Stimulated activated naive B cell treated with anti-CD40 and anti-IgM and Interleukin-4, amounts not matched to agents 10 μg/mL and 1 μg/mL and 100 μg/mL, for 72 hours (primary cell): ENCODE results near the gene UBE2D2.
"Not testable (repeated sequence)": the region's sequence is repeated elsewhere in the genome, so short reads cannot be mapped to it uniquely, and the experiment has no call there.

Experiments
- ATAC-seq, 2 donors: fragments of 150-1000 bp; cut with Tn5 transposase; replicated peaks; 2 replicates each; pipeline ENCODE4 v1.10.0; 2021; ENCODE audit warnings: moderate library complexity in 1 of 2
- DNase-seq: peaks from one replicate; pipeline ENCODE4 v3.0.0; 2021
- H3K27ac Mint-ChIP-seq: one replicate; pipeline ENCODE4 v1.8.0; 2022; ENCODE audit warnings: mild to moderate bottlenecking, mixed read lengths
- H3K27me3 Mint-ChIP-seq, 2 donors: one replicate each; pipeline ENCODE4 v1.8.0; 2022; ENCODE audit warnings: mixed read lengths in 2 of 2
- H3K36me3 Mint-ChIP-seq, 2 donors: one replicate each; pipeline ENCODE4 v1.8.0; 2022; ENCODE audit warnings: mixed read lengths in 2 of 2, mild to moderate bottlenecking in 1 of 2
- H3K4me1 Mint-ChIP-seq, 2 donors: one replicate each; pipeline ENCODE4 v1.8.0; 2022; ENCODE audit warnings: mixed read lengths in 2 of 2, mild to moderate bottlenecking in 1 of 2
- H3K4me3 Mint-ChIP-seq, 2 donors: one replicate each; pipeline ENCODE4 v1.8.0; 2022; ENCODE audit warnings: mild to moderate bottlenecking in 2 of 2, mixed read lengths in 2 of 2, moderate library complexity in 1 of 2
- H3K9me3 Mint-ChIP-seq, 2 donors: one replicate each; pipeline ENCODE4 v1.8.0; 2022; ENCODE audit warnings: mixed read lengths in 2 of 2, mild to moderate bottlenecking in 1 of 2

UBE2D2 gene

DNA sequence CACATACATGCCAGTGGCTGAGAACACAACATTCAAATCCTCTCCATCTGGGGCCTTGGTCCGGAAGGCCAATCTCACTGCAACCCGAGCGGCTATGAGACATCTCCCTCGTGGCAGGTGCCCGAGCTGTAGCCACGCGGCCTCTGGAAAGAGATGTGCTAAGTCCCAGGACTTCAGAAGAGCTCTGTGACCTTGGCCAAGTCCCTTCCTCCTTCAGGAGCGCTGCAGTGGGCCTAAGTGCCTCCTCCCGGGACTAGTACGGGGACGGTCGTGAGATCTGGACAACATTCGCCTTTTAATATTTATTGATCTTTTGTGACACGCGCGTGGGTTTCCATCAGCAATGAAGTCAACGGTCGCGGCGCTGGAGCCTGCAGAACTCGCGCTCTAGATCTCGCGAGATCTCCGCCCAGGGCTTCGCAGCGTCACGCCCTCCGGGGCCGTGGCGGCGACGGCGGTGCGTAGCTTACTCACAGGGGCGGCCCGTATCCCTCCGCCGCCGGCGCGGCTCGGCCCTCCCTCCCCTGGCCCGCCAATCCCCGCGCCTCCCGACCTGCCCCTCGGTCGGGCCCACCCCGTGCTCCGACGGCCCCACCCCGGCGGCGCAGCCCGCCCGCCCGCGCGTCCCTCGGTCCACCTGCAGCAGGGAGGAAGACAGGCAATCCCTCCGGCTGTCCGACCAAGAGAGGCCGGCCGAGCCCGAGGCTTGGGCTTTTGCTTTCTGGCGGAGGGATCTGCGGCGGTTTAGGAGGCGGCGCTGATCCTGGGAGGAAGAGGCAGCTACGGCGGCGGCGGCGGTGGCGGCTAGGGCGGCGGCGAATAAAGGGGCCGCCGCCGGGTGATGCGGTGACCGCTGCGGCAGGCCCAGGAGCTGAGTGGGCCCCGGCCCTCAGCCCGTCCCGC lies at the start of gene UBE2D2:
Gene UBE2D2, plus strand, starts transcription at position 588 of the 903 bp plus-strand sequence. CDS start 453 bp downstream, outside the sequence.
- H3K4me3 Mint-ChIP-seq, result peak within 1 kb of the TSS; percentile 91 to 98
- H3K27ac Mint-ChIP-seq, result peak within 1 kb of the TSS; percentile 99
- ATAC-seq (peak; percentile 86 to 90), DNase-seq (peak; percentile 97)
- no peaks in the 10 kb centered on the region for H3K27me3 Mint-ChIP-seq
- H3K36me3 Mint-ChIP-seq, result peaks cover 13 to 24% of the 10 kb centered on the region in 2 donors
- no peaks in the 10 kb centered on the region for H3K9me3 Mint-ChIP-seq
- H3K4me1 Mint-ChIP-seq, result peaks cover 12 to 33% of the 10 kb centered on the region in 2 donors

DNA sequence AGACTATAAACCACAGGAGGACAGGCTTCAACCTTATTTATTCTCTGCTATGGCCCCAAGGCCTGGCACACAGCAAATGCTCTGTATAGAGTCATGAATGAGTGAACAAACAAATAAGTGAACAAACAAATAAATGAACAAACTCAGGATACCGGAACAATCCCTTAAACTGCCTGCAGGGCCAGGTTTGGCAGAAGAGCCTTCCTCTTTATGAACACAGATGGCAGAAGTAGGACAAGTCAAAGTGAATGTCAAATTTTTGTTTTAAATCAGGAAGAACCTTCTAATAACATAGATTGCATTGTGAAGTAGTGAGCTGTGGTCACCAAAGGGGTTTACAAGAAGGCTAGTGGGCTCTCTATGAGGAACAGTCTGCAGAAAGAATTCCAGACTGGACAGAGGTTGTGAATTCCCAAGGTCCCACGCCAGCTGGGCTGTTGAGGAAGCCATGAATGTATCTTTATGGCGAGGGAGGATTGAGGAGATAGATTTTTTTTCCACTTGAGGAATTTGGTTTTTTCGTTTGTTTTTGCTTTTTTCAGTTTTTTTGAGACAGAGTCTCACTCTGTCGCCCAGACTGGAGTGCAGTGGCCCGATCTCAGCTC lies 48.3 kb upstream of the UBE2D2 start:
- H3K4me1 Mint-ChIP-seq, result peaks cover 31 to 41% of the 10 kb centered on the region in 2 donors

DNA sequence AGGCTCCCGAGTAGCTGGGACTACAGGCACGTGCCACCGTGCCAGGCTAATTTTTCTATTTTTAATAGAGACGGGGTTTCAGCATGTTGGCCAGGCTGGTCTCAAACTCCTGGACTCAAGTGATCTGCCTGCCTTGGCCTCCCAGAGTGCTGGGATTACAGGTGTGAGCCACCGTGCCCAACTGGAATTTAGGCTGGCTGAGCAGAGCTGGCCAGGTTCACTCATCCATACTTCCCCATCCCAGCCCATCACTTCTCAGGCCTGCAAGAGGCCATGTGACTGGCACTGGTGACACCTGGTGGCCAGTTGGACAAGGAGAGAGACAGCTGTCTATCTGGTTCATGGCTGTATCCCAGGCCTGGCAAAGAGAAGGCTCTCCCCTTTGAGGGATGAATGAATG lies 47.7 kb upstream of the UBE2D2 start:
- not testable (repeated sequence) for H3K27me3 Mint-ChIP-seq, H3K36me3 Mint-ChIP-seq, H3K9me3 Mint-ChIP-seq, H3K4me3 Mint-ChIP-seq, H3K27ac Mint-ChIP-seq
- peaks cover 33 to 44% of the 10 kb centered on the region in 2 donors for H3K4me1 Mint-ChIP-seq
- peak; percentile 43 for DNase-seq
- ATAC-seq, result peak; percentile 56 to 62

More for the DNA sequence above, 48.3 kb upstream of the UBE2D2 start:
- Mint-ChIP-seq H3K36me3 (peaks cover 6% of the 10 kb centered on the region in 2 donors), H3K27ac (peak overlapping the region; percentile 52), H3K27me3 (peaks cover 0 to 8% of the 10 kb centered on the region in 2 donors), H3K9me3 (no peaks in the 10 kb centered on the region), H3K4me3 (no peak overlapping the region)
- DNase-seq, result no peak
- ATAC-seq, result peak; percentile 15

DNA sequence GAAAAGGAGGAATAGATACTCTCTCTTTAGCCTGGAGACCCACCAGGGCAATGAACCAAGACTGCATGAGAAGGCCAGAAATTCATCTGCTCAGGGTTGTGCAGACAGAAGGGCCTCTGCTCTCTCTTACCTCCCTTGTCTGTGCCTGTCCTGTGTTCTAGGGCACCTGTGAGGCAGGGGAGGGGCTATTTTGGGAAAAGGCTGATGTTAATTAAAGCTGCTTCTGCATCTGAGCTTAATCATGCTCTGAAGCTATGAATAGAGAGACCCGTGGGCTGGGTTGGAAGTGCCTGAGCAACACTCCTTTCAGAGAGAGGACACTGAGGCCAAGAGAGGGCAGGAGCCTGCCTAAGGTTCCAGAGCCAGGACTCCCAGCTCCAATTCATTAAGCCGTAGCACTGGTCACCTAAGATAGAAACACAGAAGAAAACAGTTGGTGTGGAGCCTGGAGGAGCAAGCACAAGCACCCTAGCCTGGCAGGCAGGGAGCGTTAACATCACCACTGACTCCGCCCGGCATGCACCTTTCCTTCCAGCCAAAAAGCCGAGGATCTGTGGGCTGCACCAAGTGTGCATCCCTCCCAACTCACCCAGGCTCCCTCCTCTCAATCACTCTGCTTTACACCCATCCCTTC lies 47.2 kb upstream of the UBE2D2 start:
- DNase-seq, result no peak
- peaks cover 0 to 8% of the 10 kb centered on the region in 2 donors for H3K27me3 Mint-ChIP-seq
- peaks cover 6% of the 10 kb centered on the region in 2 donors for H3K36me3 Mint-ChIP-seq
- ATAC-seq, result peak in 1 of 2 donors; percentile 6
- peaks cover 37 to 47% of the 10 kb centered on the region in 2 donors for H3K4me1 Mint-ChIP-seq
- H3K4me3 Mint-ChIP-seq, result no peak overlapping the region
- no peak overlapping the region for H3K27ac Mint-ChIP-seq
- no peaks in the 10 kb centered on the region for H3K9me3 Mint-ChIP-seq

DNA sequence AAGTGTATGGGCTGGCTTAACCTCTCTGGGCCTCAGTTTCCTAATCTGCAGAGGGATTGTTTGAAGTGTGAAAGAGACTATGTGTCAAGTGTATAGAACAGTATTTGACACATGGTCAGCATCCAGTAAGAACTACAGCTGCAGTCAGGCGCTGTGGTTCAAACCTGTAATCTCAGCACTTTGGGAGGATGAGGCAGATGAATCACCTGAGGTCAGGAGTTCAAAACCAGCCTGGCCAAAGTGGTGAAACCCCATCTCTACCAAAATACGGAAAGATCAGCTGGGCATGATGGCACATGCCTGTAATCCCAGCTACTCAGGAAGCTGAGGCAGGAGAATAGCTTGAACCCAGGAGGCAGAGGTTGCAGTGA lies 46.7 kb upstream of the UBE2D2 start:
- peaks cover 37 to 49% of the 10 kb centered on the region in 2 donors for H3K4me1 Mint-ChIP-seq
- H3K9me3 Mint-ChIP-seq, result no peaks in the 10 kb centered on the region
- H3K27ac Mint-ChIP-seq, result no peak overlapping the region
- H3K4me3 Mint-ChIP-seq, result no peak overlapping the region
- ATAC-seq, result no peak
- DNase-seq, result no peak
- H3K36me3 Mint-ChIP-seq, result peaks cover 6% of the 10 kb centered on the region in 2 donors
- peaks cover 0 to 8% of the 10 kb centered on the region in 2 donors for H3K27me3 Mint-ChIP-seq

DNA sequence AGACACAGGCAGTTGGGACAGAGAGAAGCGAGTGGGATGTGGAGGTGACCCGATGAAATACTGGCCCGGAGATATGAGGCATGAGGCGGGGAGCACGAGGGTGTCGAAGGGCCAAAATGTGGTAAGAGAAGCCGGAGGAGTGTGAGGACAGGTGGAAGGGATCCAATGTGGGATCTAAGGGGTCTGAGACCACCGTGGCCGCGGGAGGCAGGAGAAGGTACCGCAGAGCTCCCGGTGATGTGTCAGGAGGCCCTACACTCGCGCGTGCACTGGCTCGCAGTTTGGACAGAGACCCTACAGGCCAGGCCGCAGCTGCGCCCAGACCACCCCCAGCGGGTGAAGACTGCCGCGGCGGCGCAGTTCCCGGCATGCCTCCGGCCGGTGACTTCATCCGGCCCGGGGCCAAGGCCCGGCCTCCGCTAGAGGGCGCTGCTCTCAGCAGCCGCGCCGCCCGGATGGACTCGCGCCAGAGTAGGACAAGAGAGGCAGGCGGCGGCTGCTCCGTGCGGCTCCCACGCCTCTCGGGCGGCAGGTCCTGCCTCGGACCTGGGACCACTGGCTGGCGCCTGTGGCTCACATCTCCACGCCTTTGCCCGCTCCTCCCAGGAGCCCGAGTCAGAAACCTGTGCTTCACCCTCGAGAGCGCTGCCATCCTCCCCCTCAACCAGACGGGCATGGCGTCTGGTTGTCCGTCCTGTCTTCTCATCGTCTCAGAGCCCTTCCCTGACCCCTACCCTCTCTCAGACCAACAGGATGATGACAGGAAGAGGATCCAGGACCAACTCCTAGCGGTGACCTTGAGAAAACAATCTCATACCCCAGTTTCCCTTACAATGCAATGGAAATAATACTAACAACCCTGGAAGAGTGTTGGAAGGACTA lies 43.2 kb upstream of the UBE2D2 start:
- H3K4me3 Mint-ChIP-seq, result peak overlapping the region; percentile 85 to 86
- H3K4me1 Mint-ChIP-seq, result peaks cover 22 to 32% of the 10 kb centered on the region in 2 donors
- H3K36me3 Mint-ChIP-seq, result no peaks in the 10 kb centered on the region
- DNase-seq (peak; percentile 87), ATAC-seq (peak; percentile 95 to 97)
- peak overlapping the region; percentile 94 for H3K27ac Mint-ChIP-seq
- H3K9me3 Mint-ChIP-seq, result no peaks in the 10 kb centered on the region
- H3K27me3 Mint-ChIP-seq, result no peaks in the 10 kb centered on the region

DNA sequence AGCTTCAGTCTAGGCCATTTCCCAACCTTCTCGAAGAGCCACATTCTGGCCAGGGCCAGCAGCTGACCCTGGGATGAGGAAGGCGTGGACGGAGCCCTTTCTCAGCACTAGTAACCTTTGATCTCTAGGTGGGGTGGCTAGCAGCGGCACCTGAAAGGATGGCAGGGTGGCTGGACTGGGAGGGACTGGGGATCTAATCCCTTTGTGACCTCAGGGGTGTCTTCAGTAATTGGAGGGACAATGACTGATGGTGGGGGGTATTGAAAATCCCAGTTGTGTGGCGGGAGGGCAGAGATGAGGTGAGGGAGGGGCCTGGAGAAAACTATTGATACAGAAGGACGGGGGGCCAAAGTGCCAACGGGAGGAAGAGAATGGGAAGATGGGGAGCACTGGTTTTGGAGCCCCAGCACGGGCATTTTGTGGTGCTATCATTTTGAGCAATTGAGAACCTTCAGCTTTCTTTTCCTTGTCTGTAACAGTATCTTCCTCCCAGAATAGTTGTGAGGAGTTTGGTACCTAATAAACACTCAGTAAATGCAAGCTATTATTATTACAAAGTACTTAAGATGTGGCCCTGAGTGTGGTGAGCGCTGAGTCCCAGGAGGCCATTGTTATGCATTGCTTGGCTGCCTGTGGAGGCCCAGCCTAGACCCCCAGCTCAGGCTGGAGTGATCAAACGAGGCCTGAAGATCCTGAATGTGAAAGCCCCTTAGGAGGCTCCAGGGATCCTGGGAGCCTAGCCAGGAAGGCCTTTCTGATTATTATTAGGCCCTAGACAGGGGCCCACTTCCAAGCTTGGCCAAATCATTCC lies 37.3 kb upstream of the UBE2D2 start:
- no peak for DNase-seq
- H3K4me3 Mint-ChIP-seq, result peak overlapping the region; percentile 6 to 8
- ATAC-seq, result peak; percentile 36 to 48
- no peaks in the 10 kb centered on the region for H3K27me3 Mint-ChIP-seq
- no peaks in the 10 kb centered on the region for H3K9me3 Mint-ChIP-seq
- H3K27ac Mint-ChIP-seq, result no peak overlapping the region
- peaks cover 36 to 56% of the 10 kb centered on the region in 2 donors for H3K4me1 Mint-ChIP-seq
- peaks cover 2 to 4% of the 10 kb centered on the region in 2 donors for H3K36me3 Mint-ChIP-seq

DNA sequence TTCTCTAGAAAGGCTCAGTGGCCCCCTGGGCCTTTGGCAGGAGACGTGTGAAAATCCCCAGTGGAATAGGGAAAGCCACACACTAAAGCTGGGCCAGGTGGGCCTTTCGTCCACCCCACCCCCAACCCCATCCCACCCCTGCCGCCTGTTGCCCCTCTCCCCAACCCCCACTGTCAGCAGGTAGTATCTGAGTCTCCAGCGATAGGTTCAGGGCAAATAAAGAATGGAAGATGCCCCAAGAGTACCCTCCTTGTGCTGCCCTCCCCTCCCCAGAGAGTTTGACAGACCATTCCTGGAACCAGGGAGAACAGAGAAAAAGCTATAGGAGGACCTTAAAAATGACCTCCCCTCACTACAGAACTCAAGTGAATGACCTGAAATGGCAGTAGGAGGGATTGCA lies 36.7 kb upstream of the UBE2D2 start:
- no peak overlapping the region for H3K4me3 Mint-ChIP-seq
- peak; percentile 7 to 13 for ATAC-seq
- peaks cover 2 to 4% of the 10 kb centered on the region in 2 donors for H3K36me3 Mint-ChIP-seq
- no peak for DNase-seq
- no peaks in the 10 kb centered on the region for H3K27me3 Mint-ChIP-seq
- H3K27ac Mint-ChIP-seq, result peak overlapping the region; percentile 67
- H3K9me3 Mint-ChIP-seq, result no peaks in the 10 kb centered on the region
- peaks cover 34 to 53% of the 10 kb centered on the region in 2 donors for H3K4me1 Mint-ChIP-seq

DNA sequence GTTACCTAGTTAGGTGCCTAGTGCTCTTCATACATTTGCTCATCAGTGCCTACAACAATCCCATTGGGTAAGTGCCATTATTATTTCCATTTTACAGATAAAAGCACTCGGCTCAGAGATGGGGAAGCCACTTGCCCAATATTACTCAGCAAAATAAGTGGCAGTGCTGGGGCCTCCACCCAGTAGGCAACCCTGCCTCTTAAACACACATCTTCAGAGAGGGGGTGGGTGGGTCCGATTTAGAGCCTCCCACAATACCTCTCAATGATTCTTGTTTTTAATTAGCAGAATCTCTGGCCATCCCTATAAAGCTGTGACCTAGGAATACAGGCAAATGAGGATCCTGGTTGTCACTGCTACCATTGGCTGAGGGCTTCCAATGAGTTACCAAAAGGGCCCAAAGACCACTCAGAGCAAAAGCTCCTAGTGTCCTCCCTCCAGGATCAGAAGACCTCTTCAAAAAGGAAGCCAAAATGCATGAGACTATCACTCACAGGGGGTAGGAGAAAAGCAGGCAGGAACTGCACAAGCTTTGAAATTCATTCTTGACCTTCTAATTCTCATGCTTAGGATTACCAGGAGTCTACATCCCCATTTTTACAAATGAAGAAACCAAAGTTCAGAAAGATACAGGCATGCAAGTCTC lies 36.1 kb upstream of the UBE2D2 start:
- Mint-ChIP-seq H3K4me3 (peak overlapping the region; percentile 79 to 84), H3K27me3 (no peaks in the 10 kb centered on the region), H3K36me3 (peaks cover 2 to 7% of the 10 kb centered on the region in 2 donors), H3K9me3 (no peaks in the 10 kb centered on the region), H3K27ac (peak overlapping the region; percentile 93), H3K4me1 (peaks cover 34 to 53% of the 10 kb centered on the region in 2 donors)
- DNase-seq, result no peak
- ATAC-seq, result peak; percentile 81 to 82

DNA sequence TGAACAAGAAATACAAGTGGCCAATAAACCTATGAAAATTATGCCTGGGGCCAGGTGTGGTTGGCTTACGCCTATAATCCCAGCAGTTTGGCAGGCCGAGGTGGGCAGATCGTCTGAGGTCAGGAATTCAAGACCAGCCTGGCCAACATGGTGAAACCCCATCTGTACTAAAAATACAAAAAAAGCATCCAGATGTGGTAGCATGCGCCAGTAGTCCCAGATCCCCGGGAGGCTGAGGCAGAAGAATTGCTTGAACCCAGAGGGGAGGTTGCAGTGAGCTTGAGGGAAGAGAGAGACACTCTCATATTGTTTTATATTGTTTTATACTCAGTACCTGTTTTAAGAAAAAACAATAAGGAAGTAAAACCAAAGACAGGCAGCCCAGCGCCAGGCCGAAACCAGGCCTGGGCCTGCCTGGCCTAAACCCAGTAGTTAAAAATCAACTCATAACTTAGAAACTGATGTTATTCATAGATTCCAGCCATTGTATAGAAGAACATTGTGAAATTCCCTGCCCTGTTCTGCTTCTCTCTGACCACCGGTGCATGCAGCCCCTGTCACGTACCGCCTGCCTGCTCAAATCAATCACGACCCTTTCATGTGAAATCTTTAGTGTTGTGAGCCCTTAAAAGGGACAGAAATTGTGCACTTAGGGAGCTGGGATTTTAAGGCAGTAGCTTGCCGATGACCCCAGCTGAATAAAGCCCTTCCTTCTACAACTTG lies 35.4 kb upstream of the UBE2D2 start:
- not testable (repeated sequence) for H3K36me3 Mint-ChIP-seq, H3K27me3 Mint-ChIP-seq, H3K9me3 Mint-ChIP-seq
- ATAC-seq (peak; percentile 66 to 69), DNase-seq (peak; percentile 65)
- H3K27ac Mint-ChIP-seq, result peak overlapping the region; percentile 93
- peak overlapping the region; percentile 79 to 84 for H3K4me3 Mint-ChIP-seq
- peaks cover 34 to 53% of the 10 kb centered on the region in 2 donors for H3K4me1 Mint-ChIP-seq

DNA sequence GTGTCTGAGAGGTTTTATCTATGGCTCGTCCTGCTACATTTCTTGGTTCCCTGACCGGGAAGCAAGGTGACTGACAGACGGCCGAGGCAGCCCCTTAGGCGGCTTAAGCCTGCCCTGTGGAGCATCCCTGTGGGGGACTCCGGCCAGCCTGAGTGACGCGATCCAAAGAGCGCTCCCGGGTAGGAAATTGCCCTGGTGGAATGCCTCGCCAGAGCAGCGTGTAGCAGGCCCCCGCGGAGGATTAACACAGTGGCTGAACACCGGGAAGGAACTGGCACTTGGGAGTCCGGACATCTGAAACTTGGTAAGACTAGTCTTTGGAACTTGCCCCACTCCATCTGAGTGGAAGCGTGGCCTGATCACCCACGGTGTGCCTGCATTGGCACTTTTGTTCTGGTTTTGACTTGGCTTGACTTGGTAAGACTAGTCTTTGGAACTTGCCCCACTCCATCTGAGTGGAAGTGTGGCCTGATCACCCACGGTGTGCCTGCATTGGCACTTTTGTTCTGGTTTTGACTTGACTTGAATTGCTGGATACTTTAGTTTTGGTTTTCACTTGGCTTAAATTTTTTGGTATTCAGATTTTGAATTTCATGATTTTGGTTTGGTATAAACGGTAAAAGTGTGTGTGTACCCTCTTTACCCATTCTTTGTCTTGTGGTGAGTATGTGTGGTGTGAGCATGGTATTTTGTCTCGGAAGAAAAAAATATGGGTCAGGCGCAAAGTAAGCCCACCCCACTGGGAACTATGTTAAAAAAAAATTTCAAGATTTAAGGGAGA lies 34.6 kb upstream of the UBE2D2 start:
- not testable (repeated sequence) for H3K27me3 Mint-ChIP-seq, DNase-seq, ATAC-seq, H3K9me3 Mint-ChIP-seq
- Mint-ChIP-seq H3K4me1 (peaks cover 34 to 53% of the 10 kb centered on the region in 2 donors), H3K36me3 (peaks cover 7 to 15% of the 10 kb centered on the region in 2 donors), H3K27ac (peak overlapping the region; percentile 93), H3K4me3 (peak overlapping the region; percentile 79 to 84)
